GM23338 (cell line): ENCODE measurements around the gene HERC4. TPM values are rescaled to one million over a fixed set of nuclear protein-coding genes. Genes with fewer than 3 reads are reported as not detected.

Experiments
- ATAC-seq: fragments of 200-7000 bp; cut with Tn5 transposase; 3 replicates; pipeline ENCODE4 v1.9.1; 2020
- DNase-seq: peaks from one replicate; pipeline ENCODE4 v3.0.0-alpha.2; 2015; ENCODE audit warnings: low spot score
- H2AFZ ChIP-seq: fragments of 200-600 bp; sonication (generic); 2 replicates; pipeline ENCODE4 v1.8.0; 2016; ENCODE audit warnings: antibody characterized with exemption, mild to moderate bottlenecking, moderate library complexity
- H3F3A ChIP-seq: fragments of 200-600 bp; sonication (generic); replicated peaks from 2 replicates; pipeline ENCODE4 v1.8.0; 2017; ENCODE audit warnings: antibody characterized with exemption, mixed run types, low read depth
- H3K27ac ChIP-seq: fragments of 200-600 bp; sonication (generic); 2 replicates; pipeline ENCODE4 v1.6.1; 2016; ENCODE audit warnings: low read depth
- H3K27me3 ChIP-seq: fragments of 200-600 bp; sonication (generic); 2 replicates; pipeline ENCODE4 v1.8.0; 2016; ENCODE audit warnings: mild to moderate bottlenecking, mixed run types, moderate library complexity; ENCODE audit not compliant: insufficient read depth
- H3K36me3 ChIP-seq: fragments of 200-600 bp; sonication (generic); 2 replicates; pipeline ENCODE4 v1.8.0; 2016; ENCODE audit warnings: mild to moderate bottlenecking; ENCODE audit not compliant: insufficient read depth
- H3K4me1 ChIP-seq: fragments of 200-600 bp; sonication (generic); 2 replicates; pipeline ENCODE4 v1.8.0; 2016; ENCODE audit warnings: mild to moderate bottlenecking, moderate library complexity; ENCODE audit not compliant: insufficient read depth
- H3K4me2 ChIP-seq: fragments of 200-600 bp; sonication (generic); 2 replicates; pipeline ENCODE4 v1.7.1; 2017; ENCODE audit warnings: mixed run types
- H3K4me3 ChIP-seq: fragments of 200-600 bp; sonication (generic); 2 replicates; pipeline ENCODE4 v1.6.1; 2016; ENCODE audit warnings: mixed run types
- H3K79me2 ChIP-seq: fragments of 200-600 bp; sonication (generic); replicated peaks from 2 replicates; pipeline ENCODE4 v1.8.0; 2017; ENCODE audit warnings: mild to moderate bottlenecking; ENCODE audit not compliant: insufficient read depth
- H3K9me2 ChIP-seq: fragments of 200-600 bp; sonication (generic); 2 replicates; pipeline ENCODE4 v1.8.0; 2017; ENCODE audit not compliant: insufficient read depth
- H4K20me1 ChIP-seq: fragments of 200-600 bp; sonication (generic); replicated peaks from 2 replicates; pipeline ENCODE4 v1.8.0; 2017; ENCODE audit warnings: mild to moderate bottlenecking; ENCODE audit not compliant: insufficient read depth
- H3K27ac Mint-ChIP-seq: 2 replicates; pipeline ENCODE4 v1.8.0; 2020; ENCODE audit warnings: inconsistent platforms, mild to moderate bottlenecking, moderate library complexity, mixed read lengths
- H3K27me3 Mint-ChIP-seq: 3 replicates; pipeline ENCODE4 v1.8.0; 2022; ENCODE audit warnings: low read depth, mild to moderate bottlenecking, moderate library complexity, mixed read lengths, inconsistent platforms; ENCODE audit not compliant: insufficient read depth, poor library complexity
- H3K36me3 Mint-ChIP-seq: 3 replicates; pipeline ENCODE4 v1.8.0; 2021; ENCODE audit warnings: low read depth, mild to moderate bottlenecking, inconsistent platforms, moderate library complexity, mixed read lengths
- H3K4me1 Mint-ChIP-seq: 3 replicates; pipeline ENCODE4 v1.8.0; 2020; ENCODE audit warnings: mild to moderate bottlenecking, inconsistent platforms, mixed read lengths
- H3K4me3 Mint-ChIP-seq: 3 replicates; pipeline ENCODE4 v1.8.0; 2021; ENCODE audit warnings: moderate library complexity, mild to moderate bottlenecking, inconsistent platforms, mixed read lengths
- H3K9me3 Mint-ChIP-seq: 3 replicates; pipeline ENCODE4 v1.8.0; 2020; ENCODE audit warnings: moderate library complexity, mild to moderate bottlenecking, inconsistent platforms, mixed read lengths
- CREB1 ChIP-seq: fragments of 250-450 bp; sonication (Bioruptor Pico); IDR thresholded peaks from 2 replicates; pipeline ENCODE4 v1.5.0; 2020; ENCODE audit warnings: low read depth, mild to moderate bottlenecking, moderate library complexity
- EZH2 ChIP-seq: fragments of 200-600 bp; sonication (generic); IDR thresholded peaks from one replicate; pipeline ENCODE4 v1.8.0; 2017; ENCODE audit warnings: antibody characterized with exemption, mild to moderate bottlenecking, low read depth; ENCODE audit not compliant: unreplicated experiment
- EZH2phosphoT487 ChIP-seq: fragments of 200-600 bp; sonication (generic); IDR thresholded peaks from one replicate; pipeline ENCODE4 v1.8.1; 2018; ENCODE audit warnings: antibody characterized with exemption; ENCODE audit not compliant: unreplicated experiment
- JUNB ChIP-seq: IDR thresholded peaks from one replicate; pipeline ENCODE4 v1.6.1; 2016; ENCODE audit warnings: antibody characterized with exemption; ENCODE audit not compliant: unreplicated experiment
- NANOG ChIP-seq: IDR thresholded peaks from 2 replicates; pipeline ENCODE4 v1.6.1; 2016; ENCODE audit warnings: antibody characterized with exemption, borderline replicate concordance
- POLR2AphosphoS5 ChIP-seq: IDR thresholded peaks from 2 replicates; pipeline ENCODE4 v1.6.1; 2016; ENCODE audit warnings: antibody characterized with exemption, low read depth
- STAT1 ChIP-seq: IDR thresholded peaks from one replicate; pipeline ENCODE4 v1.6.1; 2016; ENCODE audit warnings: antibody characterized with exemption; ENCODE audit not compliant: unreplicated experiment
- ZNF114 ChIP-seq: fragments of 250-450 bp; sonication (Bioruptor Pico); IDR thresholded peaks from 2 replicates; pipeline ENCODE4 v1.5.0; 2020; ENCODE audit warnings: mild to moderate bottlenecking, moderate library complexity
- ZNF331 ChIP-seq: fragments of 250-450 bp; sonication (Bioruptor Pico); IDR thresholded peaks from 2 replicates; pipeline ENCODE4 v1.5.0; 2020; ENCODE audit warnings: low read depth, mild to moderate bottlenecking, moderate library complexity
- polyA plus RNA-seq: library from polyadenylated mRNA; unstranded; fragments of >200 nt; fragmentation: Nextera tagmentation; extraction: Ambion mirVana; gene quantifications from 2 replicates; pipeline ENCODE4 v1.2.1, GENCODE V29; 2016
- total RNA-seq: library from RNA; depleted of rRNA; stranded (reverse); fragments of >200 nt; shearing (Covaris generic); gene quantifications from 2 replicates; pipeline ENCODE4 v1.2.3, GENCODE V29; 2014
- TF ChIP-seq, protein P1 (sequence below): IDR thresholded peaks from one replicate; pipeline ENCODE4 v1.6.1; 2018; ENCODE audit warnings: antibody characterized with exemption; ENCODE audit not compliant: unreplicated experiment
- TF ChIP-seq, protein P2 (sequence below), 2 experiments: fragments of 200-600 bp in 1 of 2; sonication (generic) in 1 of 2; conservative IDR thresholded peaks; 2 replicates each; pipeline versions ENCODE4 v1.5.1 to v1.6.1; 2016 to 2017; ENCODE audit warnings: antibody characterized with exemption in 2 of 2, low read depth in 2 of 2, mild to moderate bottlenecking in 2 of 2, moderate library complexity in 1 of 2
- TF ChIP-seq, protein P3 (sequence below): fragments of 250-450 bp; sonication (Bioruptor Pico); IDR thresholded peaks from 2 replicates; pipeline ENCODE4 v1.5.0; 2020; ENCODE audit warnings: mild to moderate bottlenecking, moderate library complexity
- TF ChIP-seq, protein P4 (sequence below): IDR thresholded peaks from 2 replicates; pipeline ENCODE4 v1.6.1; 2016; ENCODE audit warnings: antibody characterized with exemption

The HERC4 gene
- total and polyA plus RNA-seq, 2 experiments from 2014 or later, result 20.1 to 67.2 TPM

DNA sequence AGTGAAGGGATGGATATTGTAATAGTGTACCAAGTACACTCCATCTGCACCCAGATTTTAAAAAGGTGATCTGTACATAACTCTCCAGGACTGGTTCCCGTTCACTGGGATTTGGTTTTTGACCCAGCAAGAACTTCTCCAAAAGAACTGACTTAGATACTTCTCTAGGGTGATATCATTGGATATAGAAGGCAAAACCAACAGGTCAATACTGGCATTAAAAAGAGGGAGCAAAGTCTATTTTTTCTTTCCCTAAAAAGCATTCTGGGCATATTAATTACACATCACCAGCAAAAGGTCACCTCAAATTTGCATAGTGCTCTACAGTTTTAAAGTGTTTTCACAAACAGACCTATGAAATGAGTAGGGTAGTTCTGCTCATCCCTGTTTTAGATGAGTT lies 37.8 kb upstream of the HERC4 start:
- H3K4me1 Mint-ChIP-seq, result peaks cover 7% of the 10 kb centered on the region; the same call in 2 of the 3 replicates
- no peaks in the 10 kb centered on the region for H3K36me3 Mint-ChIP-seq
- Histone ChIP-seq H3K4me3 (no peak overlapping the region), H3K4me1 (no peaks in the 10 kb centered on the region), H3K27me3 (no peaks in the 10 kb centered on the region), H3K4me2 (no peak overlapping the region), H2AFZ (no peak overlapping the region), H3K36me3 (no peaks in the 10 kb centered on the region), H3F3A (no peaks in the 10 kb centered on the region), H3K79me2 (no peaks in the 10 kb centered on the region), H3K9me2 (no peaks in the 10 kb centered on the region), H3K27ac (no peak overlapping the region), H4K20me1 (no peaks in the 10 kb centered on the region)
- H3K27ac Mint-ChIP-seq, result no peak overlapping the region
- H3K4me3 Mint-ChIP-seq, result no peak overlapping the region
- no peaks in the 10 kb centered on the region for H3K27me3 Mint-ChIP-seq
- ATAC-seq (no peak), DNase-seq (no peak)
- TF ChIP-seq EZH2phosphoT487 (no peak), CREB1 (CRISPR knock-in tag) (no peak), POLR2AphosphoS5 (no peak), ZNF114 (CRISPR knock-in tag) (no peak), NANOG (no peak), STAT1 (no peak), JUNB (no peak), ZNF331 (no peak), EZH2 (no peak)
- TF ChIP-seq, protein P1, sequence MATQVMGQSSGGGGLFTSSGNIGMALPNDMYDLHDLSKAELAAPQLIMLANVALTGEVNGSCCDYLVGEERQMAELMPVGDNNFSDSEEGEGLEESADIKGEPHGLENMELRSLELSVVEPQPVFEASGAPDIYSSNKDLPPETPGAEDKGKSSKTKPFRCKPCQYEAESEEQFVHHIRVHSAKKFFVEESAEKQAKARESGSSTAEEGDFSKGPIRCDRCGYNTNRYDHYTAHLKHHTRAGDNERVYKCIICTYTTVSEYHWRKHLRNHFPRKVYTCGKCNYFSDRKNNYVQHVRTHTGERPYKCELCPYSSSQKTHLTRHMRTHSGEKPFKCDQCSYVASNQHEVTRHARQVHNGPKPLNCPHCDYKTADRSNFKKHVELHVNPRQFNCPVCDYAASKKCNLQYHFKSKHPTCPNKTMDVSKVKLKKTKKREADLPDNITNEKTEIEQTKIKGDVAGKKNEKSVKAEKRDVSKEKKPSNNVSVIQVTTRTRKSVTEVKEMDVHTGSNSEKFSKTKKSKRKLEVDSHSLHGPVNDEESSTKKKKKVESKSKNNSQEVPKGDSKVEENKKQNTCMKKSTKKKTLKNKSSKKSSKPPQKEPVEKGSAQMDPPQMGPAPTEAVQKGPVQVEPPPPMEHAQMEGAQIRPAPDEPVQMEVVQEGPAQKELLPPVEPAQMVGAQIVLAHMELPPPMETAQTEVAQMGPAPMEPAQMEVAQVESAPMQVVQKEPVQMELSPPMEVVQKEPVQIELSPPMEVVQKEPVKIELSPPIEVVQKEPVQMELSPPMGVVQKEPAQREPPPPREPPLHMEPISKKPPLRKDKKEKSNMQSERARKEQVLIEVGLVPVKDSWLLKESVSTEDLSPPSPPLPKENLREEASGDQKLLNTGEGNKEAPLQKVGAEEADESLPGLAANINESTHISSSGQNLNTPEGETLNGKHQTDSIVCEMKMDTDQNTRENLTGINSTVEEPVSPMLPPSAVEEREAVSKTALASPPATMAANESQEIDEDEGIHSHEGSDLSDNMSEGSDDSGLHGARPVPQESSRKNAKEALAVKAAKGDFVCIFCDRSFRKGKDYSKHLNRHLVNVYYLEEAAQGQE, result no peak
- TF ChIP-seq, protein P2, sequence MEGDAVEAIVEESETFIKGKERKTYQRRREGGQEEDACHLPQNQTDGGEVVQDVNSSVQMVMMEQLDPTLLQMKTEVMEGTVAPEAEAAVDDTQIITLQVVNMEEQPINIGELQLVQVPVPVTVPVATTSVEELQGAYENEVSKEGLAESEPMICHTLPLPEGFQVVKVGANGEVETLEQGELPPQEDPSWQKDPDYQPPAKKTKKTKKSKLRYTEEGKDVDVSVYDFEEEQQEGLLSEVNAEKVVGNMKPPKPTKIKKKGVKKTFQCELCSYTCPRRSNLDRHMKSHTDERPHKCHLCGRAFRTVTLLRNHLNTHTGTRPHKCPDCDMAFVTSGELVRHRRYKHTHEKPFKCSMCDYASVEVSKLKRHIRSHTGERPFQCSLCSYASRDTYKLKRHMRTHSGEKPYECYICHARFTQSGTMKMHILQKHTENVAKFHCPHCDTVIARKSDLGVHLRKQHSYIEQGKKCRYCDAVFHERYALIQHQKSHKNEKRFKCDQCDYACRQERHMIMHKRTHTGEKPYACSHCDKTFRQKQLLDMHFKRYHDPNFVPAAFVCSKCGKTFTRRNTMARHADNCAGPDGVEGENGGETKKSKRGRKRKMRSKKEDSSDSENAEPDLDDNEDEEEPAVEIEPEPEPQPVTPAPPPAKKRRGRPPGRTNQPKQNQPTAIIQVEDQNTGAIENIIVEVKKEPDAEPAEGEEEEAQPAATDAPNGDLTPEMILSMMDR (conservative IDR thresholded peaks at IDR 0.05; ENCODE audit: low read depth in 2 of 2), result no peak
- TF ChIP-seq, protein P3, sequence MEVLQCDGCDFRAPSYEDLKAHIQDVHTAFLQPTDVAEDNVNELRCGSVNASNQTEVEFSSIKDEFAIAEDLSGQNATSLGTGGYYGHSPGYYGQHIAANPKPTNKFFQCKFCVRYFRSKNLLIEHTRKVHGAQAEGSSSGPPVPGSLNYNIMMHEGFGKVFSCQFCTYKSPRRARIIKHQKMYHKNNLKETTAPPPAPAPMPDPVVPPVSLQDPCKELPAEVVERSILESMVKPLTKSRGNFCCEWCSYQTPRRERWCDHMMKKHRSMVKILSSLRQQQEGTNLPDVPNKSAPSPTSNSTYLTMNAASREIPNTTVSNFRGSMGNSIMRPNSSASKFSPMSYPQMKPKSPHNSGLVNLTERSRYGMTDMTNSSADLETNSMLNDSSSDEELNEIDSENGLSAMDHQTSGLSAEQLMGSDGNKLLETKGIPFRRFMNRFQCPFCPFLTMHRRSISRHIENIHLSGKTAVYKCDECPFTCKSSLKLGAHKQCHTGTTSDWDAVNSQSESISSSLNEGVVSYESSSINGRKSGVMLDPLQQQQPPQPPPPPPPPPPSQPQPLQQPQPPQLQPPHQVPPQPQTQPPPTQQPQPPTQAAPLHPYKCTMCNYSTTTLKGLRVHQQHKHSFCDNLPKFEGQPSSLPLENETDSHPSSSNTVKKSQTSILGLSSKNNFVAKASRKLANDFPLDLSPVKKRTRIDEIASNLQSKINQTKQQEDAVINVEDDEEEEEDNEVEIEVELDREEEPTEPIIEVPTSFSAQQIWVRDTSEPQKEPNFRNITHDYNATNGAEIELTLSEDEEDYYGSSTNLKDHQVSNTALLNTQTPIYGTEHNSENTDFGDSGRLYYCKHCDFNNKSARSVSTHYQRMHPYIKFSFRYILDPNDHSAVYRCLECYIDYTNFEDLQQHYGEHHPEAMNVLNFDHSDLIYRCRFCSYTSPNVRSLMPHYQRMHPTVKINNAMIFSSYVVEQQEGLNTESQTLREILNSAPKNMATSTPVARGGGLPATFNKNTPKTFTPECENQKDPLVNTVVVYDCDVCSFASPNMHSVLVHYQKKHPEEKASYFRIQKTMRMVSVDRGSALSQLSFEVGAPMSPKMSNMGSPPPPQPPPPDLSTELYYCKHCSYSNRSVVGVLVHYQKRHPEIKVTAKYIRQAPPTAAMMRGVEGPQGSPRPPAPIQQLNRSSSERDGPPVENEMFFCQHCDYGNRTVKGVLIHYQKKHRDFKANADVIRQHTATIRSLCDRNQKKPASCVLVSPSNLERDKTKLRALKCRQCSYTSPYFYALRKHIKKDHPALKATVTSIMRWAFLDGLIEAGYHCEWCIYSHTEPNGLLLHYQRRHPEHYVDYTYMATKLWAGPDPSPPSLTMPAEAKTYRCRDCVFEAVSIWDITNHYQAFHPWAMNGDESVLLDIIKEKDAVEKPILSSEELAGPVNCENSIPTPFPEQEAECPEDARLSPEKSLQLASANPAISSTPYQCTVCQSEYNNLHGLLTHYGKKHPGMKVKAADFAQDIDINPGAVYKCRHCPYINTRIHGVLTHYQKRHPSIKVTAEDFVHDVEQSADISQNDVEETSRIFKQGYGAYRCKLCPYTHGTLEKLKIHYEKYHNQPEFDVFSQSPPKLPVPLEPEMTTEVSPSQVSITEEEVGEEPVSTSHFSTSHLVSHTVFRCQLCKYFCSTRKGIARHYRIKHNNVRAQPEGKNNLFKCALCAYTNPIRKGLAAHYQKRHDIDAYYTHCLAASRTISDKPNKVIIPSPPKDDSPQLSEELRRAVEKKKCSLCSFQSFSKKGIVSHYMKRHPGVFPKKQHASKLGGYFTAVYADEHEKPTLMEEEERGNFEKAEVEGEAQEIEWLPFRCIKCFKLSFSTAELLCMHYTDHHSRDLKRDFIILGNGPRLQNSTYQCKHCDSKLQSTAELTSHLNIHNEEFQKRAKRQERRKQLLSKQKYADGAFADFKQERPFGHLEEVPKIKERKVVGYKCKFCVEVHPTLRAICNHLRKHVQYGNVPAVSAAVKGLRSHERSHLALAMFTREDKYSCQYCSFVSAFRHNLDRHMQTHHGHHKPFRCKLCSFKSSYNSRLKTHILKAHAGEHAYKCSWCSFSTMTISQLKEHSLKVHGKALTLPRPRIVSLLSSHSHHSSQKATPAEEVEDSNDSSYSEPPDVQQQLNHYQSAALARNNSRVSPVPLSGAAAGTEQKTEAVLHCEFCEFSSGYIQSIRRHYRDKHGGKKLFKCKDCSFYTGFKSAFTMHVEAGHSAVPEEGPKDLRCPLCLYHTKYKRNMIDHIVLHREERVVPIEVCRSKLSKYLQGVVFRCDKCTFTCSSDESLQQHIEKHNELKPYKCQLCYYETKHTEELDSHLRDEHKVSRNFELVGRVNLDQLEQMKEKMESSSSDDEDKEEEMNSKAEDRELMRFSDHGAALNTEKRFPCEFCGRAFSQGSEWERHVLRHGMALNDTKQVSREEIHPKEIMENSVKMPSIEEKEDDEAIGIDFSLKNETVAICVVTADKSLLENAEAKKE (CRISPR knock-in tag), result no peak
- TF ChIP-seq, protein P4, sequence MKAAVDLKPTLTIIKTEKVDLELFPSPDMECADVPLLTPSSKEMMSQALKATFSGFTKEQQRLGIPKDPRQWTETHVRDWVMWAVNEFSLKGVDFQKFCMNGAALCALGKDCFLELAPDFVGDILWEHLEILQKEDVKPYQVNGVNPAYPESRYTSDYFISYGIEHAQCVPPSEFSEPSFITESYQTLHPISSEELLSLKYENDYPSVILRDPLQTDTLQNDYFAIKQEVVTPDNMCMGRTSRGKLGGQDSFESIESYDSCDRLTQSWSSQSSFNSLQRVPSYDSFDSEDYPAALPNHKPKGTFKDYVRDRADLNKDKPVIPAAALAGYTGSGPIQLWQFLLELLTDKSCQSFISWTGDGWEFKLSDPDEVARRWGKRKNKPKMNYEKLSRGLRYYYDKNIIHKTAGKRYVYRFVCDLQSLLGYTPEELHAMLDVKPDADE, result no peak
- H3K9me3 Mint-ChIP-seq, result no peaks in the 10 kb centered on the region
